HG02943 (cell line): ENCODE data around the gene ZNF485.
A peak's percentile ranks its signal among the peaks of the same experiment; 100 is the strongest.
"Not testable (repeated sequence)": the region's sequence is repeated elsewhere in the genome, so short reads cannot be mapped to it uniquely, and the experiment has no call there.

Experiments
- ATAC-seq: cut with Tn5 transposase; IDR thresholded peaks from one replicate; pipeline ENCODE4 v1.9.1; 2021; ENCODE audit warnings: mild to moderate bottlenecking, low read depth, moderate library complexity; ENCODE audit not compliant: unreplicated experiment

The ZNF485 gene

GRCh38 chr10:43601576-43601975 is 4.7 kb upstream of the ZNF485 start:
- not testable (repeated sequence) for ATAC-seq

DNA sequence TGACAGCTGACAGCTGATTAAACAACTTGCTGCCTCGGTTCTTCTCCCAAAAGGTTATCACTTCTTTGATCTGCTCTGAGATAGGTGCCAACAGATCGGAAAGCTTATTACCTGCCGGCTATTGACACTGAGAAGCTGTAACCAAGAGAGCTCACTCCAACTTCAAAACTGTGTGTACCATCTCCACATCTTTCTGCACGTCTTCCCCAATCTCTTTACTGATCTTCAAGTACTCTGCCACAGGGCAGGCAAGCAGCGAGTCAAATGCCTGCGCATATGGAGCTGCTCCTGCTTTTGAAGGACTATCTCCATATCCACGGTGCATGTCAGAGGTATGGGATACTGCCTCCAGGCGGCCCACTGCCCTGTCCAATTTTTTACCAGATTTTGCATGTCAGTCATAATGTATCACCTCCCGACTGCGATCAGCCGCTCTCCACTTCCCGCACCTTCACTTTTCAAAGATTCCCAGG is 352 bp upstream of the ZNF485 start:
- ATAC-seq: no peak

- ATAC-seq: no peak
Measured at GRCh38 chr10:43607199-43607573, 948 bp downstream of the ZNF485 start.

GRCh38 chr10:43610636-43611035 is 4.4 kb downstream of the ZNF485 start:
- ATAC-seq: no peak

GRCh38 chr10:43616697-43617370 is 10.6 kb downstream of the ZNF485 start:
- no peak for ATAC-seq

DNA sequence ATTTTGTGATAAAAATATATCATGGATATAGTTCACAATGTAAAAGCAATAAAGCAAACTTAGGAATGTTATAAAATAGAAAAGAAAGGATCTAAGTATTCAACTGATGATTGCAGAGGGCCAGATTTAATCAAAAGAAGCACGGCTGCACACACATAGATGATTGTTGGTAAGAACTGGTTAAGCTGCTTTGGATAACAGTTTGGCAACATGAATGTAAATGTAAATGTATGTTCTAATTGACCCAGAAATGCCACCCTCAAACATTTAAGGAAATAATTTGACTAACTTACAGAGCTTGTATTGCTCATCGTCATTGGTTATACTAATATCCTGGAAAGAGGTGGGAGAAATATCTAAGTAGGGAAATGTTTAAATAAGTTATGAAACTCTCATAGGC is 13.1 kb downstream of the ZNF485 start:
- no peak for ATAC-seq

DNA sequence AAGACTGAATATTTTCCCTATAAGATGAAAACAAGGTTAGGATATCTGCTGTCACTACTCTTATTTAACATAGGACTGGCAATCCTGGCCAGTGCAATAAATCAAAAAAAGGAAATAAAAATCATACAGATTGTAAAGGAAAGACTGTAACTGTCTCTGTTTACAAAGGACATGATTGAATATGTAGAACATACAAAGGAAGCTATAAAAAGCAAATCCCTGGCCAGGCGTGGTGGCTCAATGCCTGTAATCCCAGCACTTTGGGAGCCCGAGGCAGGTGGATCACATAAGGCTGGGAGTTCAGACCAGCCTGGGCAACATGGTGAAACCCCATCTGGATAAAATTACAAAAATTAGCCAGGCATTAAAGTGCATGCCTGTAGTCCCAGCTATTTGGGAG is 15.8 kb downstream of the ZNF485 start:
- ATAC-seq: no peak

DNA sequence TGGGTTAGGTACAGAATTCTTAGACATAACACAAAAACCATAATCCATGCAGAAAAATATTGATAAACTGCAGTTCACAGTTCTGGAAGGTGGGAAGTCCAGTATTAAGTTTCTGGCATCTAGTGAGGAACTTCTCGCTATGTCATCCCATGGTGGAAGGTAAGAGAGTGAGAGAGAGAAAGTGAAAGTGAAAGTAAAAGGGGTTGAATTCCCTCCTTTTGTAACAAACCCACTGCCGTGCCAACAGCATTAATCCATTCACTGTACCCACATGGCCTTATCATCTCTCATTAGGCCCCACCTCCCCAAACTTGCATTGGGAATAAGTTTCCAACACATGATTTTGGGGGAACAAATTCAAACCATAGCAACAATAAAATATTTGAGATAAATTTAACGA is 17.1 kb downstream of the ZNF485 start:
- no peak for ATAC-seq

GRCh38 chr10:43627942-43628341 is 21.7 kb downstream of the ZNF485 start:
- no peak for ATAC-seq

DNA sequence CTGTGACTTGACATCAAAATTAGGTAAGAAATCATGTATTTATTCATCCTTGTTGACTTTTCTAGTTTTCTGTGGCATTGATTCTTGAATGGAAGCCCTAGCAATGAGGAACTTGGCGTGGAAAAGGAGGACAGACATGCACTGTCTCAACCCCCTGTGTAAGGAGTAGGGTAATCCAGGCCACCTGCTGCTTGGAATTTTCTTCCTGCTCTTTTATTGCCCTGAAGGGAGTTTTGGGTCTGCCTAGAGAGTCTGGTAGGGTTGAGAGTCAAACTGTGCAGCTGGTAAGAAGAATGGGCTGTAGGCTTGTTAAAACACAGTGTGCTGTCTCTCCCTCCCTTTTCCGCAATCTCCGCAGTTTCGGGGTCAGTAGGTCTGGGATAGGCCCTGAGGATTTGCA is 22.7 kb downstream of the ZNF485 start:
- ATAC-seq: no peak

- not testable (repeated sequence) for ATAC-seq
Measured at GRCh38 chr10:43635816-43636215, 29.6 kb downstream of the ZNF485 start.

- no peak for ATAC-seq
Measured at GRCh38 chr10:43640603-43641002, 34.4 kb downstream of the ZNF485 start.

- no peak for ATAC-seq
Measured at GRCh38 chr10:43644252-43644651, 38.0 kb downstream of the ZNF485 start.

DNA sequence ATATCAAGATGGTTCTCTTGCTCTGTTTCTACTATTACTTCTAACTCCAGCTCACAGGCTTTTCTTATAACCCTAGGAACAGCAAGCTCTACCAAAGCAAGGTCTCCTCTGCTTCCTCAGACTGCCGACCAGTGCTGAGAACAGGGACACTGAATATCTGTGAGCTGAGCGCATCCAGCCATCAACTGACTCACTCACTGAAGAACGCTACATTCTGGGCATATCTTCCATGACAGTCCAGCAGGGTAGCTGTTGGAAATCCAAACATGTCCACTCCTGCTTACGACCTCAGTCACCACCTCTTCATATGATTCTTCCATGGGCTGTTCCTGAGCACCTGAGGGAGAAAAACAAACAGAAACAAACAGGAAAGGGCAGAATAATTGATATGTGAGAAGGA is 39.6 kb downstream of the ZNF485 start:
- ATAC-seq: no peak

GRCh38 chr10:43647576-43647975 is 41.3 kb downstream of the ZNF485 start:
- no peak for ATAC-seq

GRCh38 chr10:43648095-43648397 is 41.8 kb downstream of the ZNF485 start:
- ATAC-seq: no peak

DNA sequence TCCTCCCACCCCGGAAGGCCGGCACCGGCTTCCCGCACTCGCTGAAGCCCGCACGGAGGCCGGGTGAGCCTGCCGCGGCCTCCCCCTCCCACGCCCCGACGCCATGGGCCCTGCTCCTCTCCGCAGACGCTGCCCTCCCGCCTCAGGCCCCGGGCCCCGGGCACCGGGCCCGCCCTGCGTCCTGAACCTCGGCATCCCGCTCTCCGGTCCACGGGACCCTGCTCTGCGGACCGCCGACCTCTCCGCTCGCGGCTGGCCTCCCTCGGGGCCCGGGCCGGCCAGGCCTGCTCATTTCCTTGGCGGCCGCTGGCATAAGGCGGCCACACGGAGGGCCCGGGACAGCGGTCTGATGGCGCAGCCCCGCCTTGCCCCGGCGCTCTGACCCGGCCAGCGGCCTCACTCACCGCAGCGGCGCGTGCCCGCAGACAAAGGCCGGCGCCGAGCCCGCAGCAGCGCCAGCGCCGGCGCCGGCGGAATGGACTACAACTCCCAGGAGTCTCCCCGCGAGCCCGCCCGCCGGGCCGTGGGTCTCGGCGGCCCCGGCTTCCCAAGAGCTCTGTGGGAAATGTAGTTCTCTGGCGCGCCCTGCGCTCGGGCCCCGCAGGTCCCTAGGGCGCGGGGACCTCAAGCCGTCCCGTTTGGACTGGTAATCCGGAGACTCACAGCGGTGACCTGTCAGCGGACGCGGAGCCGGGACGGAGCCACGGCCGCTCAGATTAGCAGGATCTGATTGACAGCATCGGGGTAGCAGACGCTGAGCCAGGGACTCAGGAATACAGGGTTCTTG is 42.4 kb downstream of the ZNF485 start, which contains the start of gene ZNF32:
TSS of gene ZNF32 (minus strand) at position 484 of the 787 bp plus-strand sequence. CDS start 2,748 bp downstream, outside the sequence.
- ATAC-seq: peak; percentile 99

GRCh38 chr10:43649185-43649523 is 42.9 kb downstream of the ZNF485 start:
- ATAC-seq: peak; percentile 6

DNA sequence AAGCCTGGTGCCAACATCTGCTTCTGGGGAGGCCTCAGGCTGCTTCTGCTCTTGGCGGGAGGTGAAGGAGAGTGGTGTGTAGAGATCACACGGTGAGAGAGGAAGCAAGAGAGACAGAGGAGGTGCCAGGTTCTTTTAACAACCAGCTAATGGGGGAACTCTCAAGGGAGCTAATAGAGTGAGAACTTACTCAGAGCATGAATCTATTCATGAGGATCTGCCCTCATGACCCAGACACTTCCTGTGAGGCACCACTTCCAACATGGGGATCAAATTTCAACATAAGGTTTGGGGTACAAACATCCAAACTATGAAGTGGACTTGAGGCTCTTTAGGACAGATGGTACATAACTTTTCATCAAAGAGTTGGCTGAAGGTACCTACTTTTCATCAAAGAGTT is 47.5 kb downstream of the ZNF485 start:
- no peak for ATAC-seq

DNA sequence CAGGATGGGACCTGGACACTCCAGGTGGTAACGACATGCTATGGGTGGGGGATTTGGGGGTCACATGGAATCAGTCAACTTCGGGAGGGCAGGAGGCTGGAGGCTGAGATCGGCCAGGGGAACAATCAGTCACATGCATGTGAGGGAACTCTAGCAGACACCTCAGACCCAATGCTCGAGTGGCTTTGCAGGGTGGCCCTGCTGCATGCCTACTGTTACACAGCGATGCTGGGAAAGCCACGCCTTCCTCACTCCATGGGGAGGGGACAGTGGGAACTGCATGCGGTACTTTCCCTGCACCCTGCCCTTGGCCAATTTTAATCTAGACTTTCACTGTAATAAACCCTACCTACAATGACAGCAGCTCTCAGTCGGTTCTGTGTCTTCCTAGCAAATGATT is 49.1 kb downstream of the ZNF485 start:
- ATAC-seq: no peak

DNA sequence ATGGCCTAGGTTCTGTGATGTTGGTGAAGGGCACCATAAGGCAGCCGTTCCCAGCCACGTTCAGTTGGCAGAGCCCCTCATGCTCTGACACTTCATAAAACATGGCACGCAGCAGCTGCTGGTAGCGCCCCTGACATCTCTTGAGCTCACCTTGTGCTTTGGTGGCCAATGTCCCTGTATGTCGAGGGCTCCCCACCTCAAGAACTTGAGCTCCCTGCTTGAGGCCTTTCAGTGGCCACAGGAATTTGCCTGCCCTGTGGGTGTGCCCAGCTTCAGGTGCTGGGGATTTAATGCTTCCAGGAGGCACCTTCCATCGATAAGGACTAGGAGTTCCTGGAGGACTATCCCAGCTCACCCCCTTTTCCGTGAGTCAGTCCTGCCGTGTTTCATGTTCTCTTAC is 52.0 kb downstream of the ZNF485 start:
- no peak for ATAC-seq

GRCh38 chr10:43665054-43665453 is 58.8 kb downstream of the ZNF485 start:
- ATAC-seq: no peak
